H9 (cell line): Measurements from ENCODE around the gene RAP1GAP. TPM values are rescaled to one million over a fixed set of nuclear protein-coding genes. Genes with fewer than 3 reads are reported as not detected.

ENCODE experiments used
- DNase-seq: peaks from one replicate; pipeline ENCODE4 v3.0.0-alpha.2; 2017
- H2AFZ ChIP-seq: one replicate; pipeline ENCODE4 v1.6.1; 2013; ENCODE audit warnings: mild to moderate bottlenecking, low read length, control low read depth, moderate library complexity
- H2AK5ac ChIP-seq: 2 replicates; pipeline ENCODE4 v1.6.1; 2013; ENCODE audit warnings: low read length, control low read depth, mixed read lengths; ENCODE audit not compliant: insufficient read length
- H2BK120ac ChIP-seq: one replicate; pipeline ENCODE4 v1.6.1; 2013; ENCODE audit warnings: low read depth, mild to moderate bottlenecking, low read length, control low read depth, inconsistent platforms; ENCODE audit not compliant: poor library complexity, severe bottlenecking
- H2BK12ac ChIP-seq: 2 replicates; pipeline ENCODE4 v1.6.1; 2013; ENCODE audit warnings: low read length, control low read depth, mixed read lengths, low read depth; ENCODE audit not compliant: insufficient read length
- H2BK15ac ChIP-seq: 2 replicates; pipeline ENCODE4 v1.6.1; 2013; ENCODE audit warnings: low read depth, low read length, control low read depth
- H2BK20ac ChIP-seq: one replicate; pipeline ENCODE4 v1.6.1; 2013; ENCODE audit warnings: low read depth, mild to moderate bottlenecking, low read length, control low read depth, inconsistent platforms; ENCODE audit not compliant: poor library complexity, severe bottlenecking
- H2BK5ac ChIP-seq: 2 replicates; pipeline ENCODE4 v1.6.1; 2013; ENCODE audit warnings: low read length, control low read depth, mixed read lengths; ENCODE audit not compliant: insufficient read length
- H3K14ac ChIP-seq: 2 replicates; pipeline ENCODE4 v1.6.1; 2013; ENCODE audit warnings: low read length, control low read depth; ENCODE audit not compliant: insufficient read depth
- H3K18ac ChIP-seq: 2 replicates; pipeline ENCODE4 v1.6.1; 2013; ENCODE audit warnings: low read depth, mild to moderate bottlenecking, mixed read lengths, low read length, control low read depth; ENCODE audit not compliant: insufficient read length
- H3K23ac ChIP-seq: 2 replicates; pipeline ENCODE4 v1.6.1; 2013; ENCODE audit warnings: low read length, control low read depth, mixed read lengths, low read depth; ENCODE audit not compliant: insufficient read length
- H3K23me2 ChIP-seq: 2 replicates; pipeline ENCODE4 v1.6.1; 2013; ENCODE audit warnings: low read depth, mild to moderate bottlenecking, mixed read lengths, low read length, control low read depth; ENCODE audit not compliant: insufficient read length, poor library complexity, severe bottlenecking
- H3K27ac ChIP-seq: 2 replicates; pipeline ENCODE4 v1.5.1; 2013; ENCODE audit warnings: low read length, control low read depth, mixed read lengths, low read depth; ENCODE audit not compliant: insufficient read length
- H3K27me3 ChIP-seq: 2 replicates; pipeline ENCODE4 v1.6.1; 2013; ENCODE audit warnings: low read length, control low read depth, inconsistent platforms; ENCODE audit not compliant: insufficient read depth
- H3K4ac ChIP-seq: 2 replicates; pipeline ENCODE4 v1.6.1; 2013; ENCODE audit warnings: low read depth, mild to moderate bottlenecking, control low read depth, inconsistent platforms, low read length, moderate library complexity
- H3K4me1 ChIP-seq: 2 replicates; pipeline ENCODE4 v1.6.1; 2013; ENCODE audit warnings: low read length, control low read depth, inconsistent platforms; ENCODE audit not compliant: insufficient read depth
- H3K4me2 ChIP-seq: 2 replicates; pipeline ENCODE4 v1.6.1; 2013; ENCODE audit warnings: low read length, control low read depth, mixed read lengths; ENCODE audit not compliant: insufficient read length, insufficient read depth
- H3K56ac ChIP-seq: 2 replicates; pipeline ENCODE4 v1.6.1; 2013; ENCODE audit warnings: low read depth, mild to moderate bottlenecking, mixed read lengths, low read length, control low read depth; ENCODE audit not compliant: insufficient read length
- H3K79me1 ChIP-seq: 2 replicates; pipeline ENCODE4 v1.6.1; 2013; ENCODE audit warnings: low read depth, mild to moderate bottlenecking, moderate library complexity, low read length, control low read depth, inconsistent platforms; ENCODE audit not compliant: insufficient read depth, poor library complexity, severe bottlenecking
- H3K79me2 ChIP-seq: 2 replicates; pipeline ENCODE4 v1.6.1; 2013; ENCODE audit warnings: low read length, control low read depth, inconsistent platforms; ENCODE audit not compliant: insufficient read depth
- H3K9ac ChIP-seq: 2 replicates; pipeline ENCODE4 v1.6.1; 2013; ENCODE audit warnings: low read length, control low read depth, mixed read lengths; ENCODE audit not compliant: insufficient read length; ENCODE audit errors: extremely low read depth
- H3K9me3 ChIP-seq: one replicate; pipeline ENCODE4 v1.6.1; 2013; ENCODE audit warnings: low read depth, low read length, inconsistent platforms; ENCODE audit not compliant: control insufficient read depth
- H3T11ph ChIP-seq: one replicate; pipeline ENCODE4 v1.6.1; 2013; ENCODE audit warnings: mild to moderate bottlenecking, low read length, control low read depth, inconsistent platforms
- H4K20me1 ChIP-seq: one replicate; pipeline ENCODE4 v1.6.1; 2013; ENCODE audit not compliant: control insufficient read depth, insufficient read length, insufficient read depth
- H4K5ac ChIP-seq: 2 replicates; pipeline ENCODE4 v1.6.1; 2013; ENCODE audit warnings: low read depth, mild to moderate bottlenecking, mixed read lengths, low read length, control low read depth; ENCODE audit not compliant: insufficient read length
- H4K8ac ChIP-seq: replicated peaks from 2 replicates; pipeline ENCODE4 v1.6.1; 2013; ENCODE audit warnings: low read length, control low read depth, mixed read lengths, low read depth; ENCODE audit not compliant: insufficient read length
- H4K91ac ChIP-seq: 2 replicates; pipeline ENCODE4 v1.6.1; 2013; ENCODE audit warnings: low read depth, mild to moderate bottlenecking, moderate library complexity, mixed read lengths, low read length, control low read depth; ENCODE audit not compliant: insufficient read length
- H3K27ac Mint-ChIP-seq, 3 experiments: 2 replicates in 2 of 3; 3 replicates in 1 of 3; pipeline ENCODE4 v1.8.0; 2020 to 2021; ENCODE audit warnings: mixed read lengths in 3 of 3, mild to moderate bottlenecking in 1 of 3, moderate library complexity in 1 of 3
- H3K27me3 Mint-ChIP-seq: 2 replicates; pipeline ENCODE4 v1.8.0; 2021; ENCODE audit warnings: low read depth, mild to moderate bottlenecking, moderate library complexity, mixed read lengths
- H3K36me3 Mint-ChIP-seq, 3 experiments: 2 replicates in 2 of 3; 3 replicates in 1 of 3; pipeline ENCODE4 v1.8.0; 2020 to 2021; ENCODE audit warnings: low read depth in 3 of 3, mixed read lengths in 3 of 3; ENCODE audit not compliant: insufficient read depth in 1 of 3
- H3K4me1 Mint-ChIP-seq, 2 experiments: 2 replicates each; pipeline ENCODE4 v1.8.0; 2020; ENCODE audit warnings: mixed read lengths in 2 of 2
- H3K4me3 Mint-ChIP-seq, 2 experiments: 2 replicates in 1 of 2; 3 replicates in 1 of 2; pipeline ENCODE4 v1.8.0; 2020 to 2021; ENCODE audit warnings: mild to moderate bottlenecking in 2 of 2, mixed read lengths in 2 of 2, moderate library complexity in 1 of 2
- H3K9me3 Mint-ChIP-seq, 2 experiments: 2 replicates in 1 of 2; 3 replicates in 1 of 2; pipeline ENCODE4 v1.8.0; 2020; ENCODE audit warnings: mild to moderate bottlenecking in 2 of 2, mixed read lengths in 2 of 2, moderate library complexity in 1 of 2
- WGBS: extraction: QIAGEN DNeasy Blood & Tissue Kit; methylation state at CpG from one replicate; pipeline ENCODE4 v1.1.7; 2013; ENCODE audit warnings: missing lambda C conversion rate, low lambda C conversion rate, mixed read lengths; ENCODE audit not compliant: insufficient read length; ENCODE audit errors: extremely low coverage; 5-methylcytosine and 5-hydroxymethylcytosine counted together
- total RNA-seq: library from RNA; stranded (reverse); gene quantifications from 2 replicates; pipeline ENCODE4 v1.2.1, GENCODE V29; 2021
- TF ChIP-seq, protein P1 (sequence below): fragments of 200-600 bp; sonication (generic); conservative IDR thresholded peaks from 3 replicates; pipeline ENCODE4 v1.8.0; 2021; ENCODE audit warnings: antibody characterized with exemption, mild to moderate bottlenecking

Gene RAP1GAP
- total RNA-seq, 1 experiment from 2014 or later = 7.9 TPM

DNA sequence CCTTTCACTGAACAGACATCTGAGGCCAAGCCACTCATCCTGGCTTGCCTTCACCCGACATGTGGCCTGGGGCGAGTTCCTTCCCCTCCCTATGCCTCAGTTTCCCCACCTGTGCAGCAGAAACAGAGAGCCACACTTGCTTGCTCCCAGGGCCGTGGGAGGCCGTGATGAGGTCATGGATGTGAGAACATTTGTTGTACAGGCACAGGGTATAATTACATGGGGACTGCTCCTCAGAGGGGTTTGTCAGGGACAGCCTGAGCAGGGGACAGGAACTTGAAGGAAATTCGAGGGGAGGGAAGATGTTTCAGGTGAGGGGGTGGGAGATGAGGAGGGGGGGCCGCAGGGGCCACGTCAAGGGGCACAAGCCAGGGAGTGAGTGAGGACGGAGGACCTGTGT is 103.9 kb downstream of the RAP1GAP start:
- H3K9me3 Mint-ChIP-seq = no peaks in the 10 kb centered on the region
- TF ChIP-seq, protein P1, sequence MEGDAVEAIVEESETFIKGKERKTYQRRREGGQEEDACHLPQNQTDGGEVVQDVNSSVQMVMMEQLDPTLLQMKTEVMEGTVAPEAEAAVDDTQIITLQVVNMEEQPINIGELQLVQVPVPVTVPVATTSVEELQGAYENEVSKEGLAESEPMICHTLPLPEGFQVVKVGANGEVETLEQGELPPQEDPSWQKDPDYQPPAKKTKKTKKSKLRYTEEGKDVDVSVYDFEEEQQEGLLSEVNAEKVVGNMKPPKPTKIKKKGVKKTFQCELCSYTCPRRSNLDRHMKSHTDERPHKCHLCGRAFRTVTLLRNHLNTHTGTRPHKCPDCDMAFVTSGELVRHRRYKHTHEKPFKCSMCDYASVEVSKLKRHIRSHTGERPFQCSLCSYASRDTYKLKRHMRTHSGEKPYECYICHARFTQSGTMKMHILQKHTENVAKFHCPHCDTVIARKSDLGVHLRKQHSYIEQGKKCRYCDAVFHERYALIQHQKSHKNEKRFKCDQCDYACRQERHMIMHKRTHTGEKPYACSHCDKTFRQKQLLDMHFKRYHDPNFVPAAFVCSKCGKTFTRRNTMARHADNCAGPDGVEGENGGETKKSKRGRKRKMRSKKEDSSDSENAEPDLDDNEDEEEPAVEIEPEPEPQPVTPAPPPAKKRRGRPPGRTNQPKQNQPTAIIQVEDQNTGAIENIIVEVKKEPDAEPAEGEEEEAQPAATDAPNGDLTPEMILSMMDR = no peak

More for the DNA sequence above, 103.9 kb downstream of the RAP1GAP start:
- Histone ChIP-seq H3K4me1 (no peaks in the 10 kb centered on the region), H3K23me2 (no peaks in the 10 kb centered on the region), H4K5ac (no peak overlapping the region), H2BK5ac (no peak overlapping the region), H3K9me3 (no peaks in the 10 kb centered on the region), H4K91ac (no peak overlapping the region), H4K8ac (no peak overlapping the region), H3K9ac (no peak overlapping the region), H3K27ac (no peak overlapping the region), H2BK20ac (no peak overlapping the region), H2BK12ac (no peak overlapping the region), H3K4ac (no peak overlapping the region), H3K18ac (no peak overlapping the region), H3K79me1 (no peaks in the 10 kb centered on the region), H3K14ac (no peak overlapping the region), H3K56ac (no peak overlapping the region), H3K4me2 (no peak overlapping the region), H2BK120ac (no peak overlapping the region), H4K20me1 (no peaks in the 10 kb centered on the region), H2BK15ac (no peak overlapping the region), H3T11ph (no peak overlapping the region), H3K23ac (no peak overlapping the region), H3K79me2 (no peaks in the 10 kb centered on the region), H3K27me3 (no peaks in the 10 kb centered on the region), H2AK5ac (no peak overlapping the region), H2AFZ (no peak overlapping the region)
- no peak for DNase-seq
- Mint-ChIP-seq H3K4me1 (peaks cover 9 to 12% of the 10 kb centered on the region in 2 experiments; a peak in 3 of 4 replicates), H3K27me3 (no peaks in the 10 kb centered on the region), H3K4me3 (no peak overlapping the region), H3K36me3 (peaks cover 0 to 19% (median 0%) of the 10 kb centered on the region in 3 experiments; a peak in 5 of 7 replicates), H3K27ac (no peak overlapping the region)
- WGBS = no CpG with 5 or more reads among the region's 8 CpGs
